CMK (cell line): ENCODE measurements around the gene UBR3.

Experiments used
- DNase-seq: peaks from one replicate; pipeline ENCODE4 v3.0.0-alpha.2; 2010; ENCODE audit warnings: low read depth

UBR3 gene

DNA sequence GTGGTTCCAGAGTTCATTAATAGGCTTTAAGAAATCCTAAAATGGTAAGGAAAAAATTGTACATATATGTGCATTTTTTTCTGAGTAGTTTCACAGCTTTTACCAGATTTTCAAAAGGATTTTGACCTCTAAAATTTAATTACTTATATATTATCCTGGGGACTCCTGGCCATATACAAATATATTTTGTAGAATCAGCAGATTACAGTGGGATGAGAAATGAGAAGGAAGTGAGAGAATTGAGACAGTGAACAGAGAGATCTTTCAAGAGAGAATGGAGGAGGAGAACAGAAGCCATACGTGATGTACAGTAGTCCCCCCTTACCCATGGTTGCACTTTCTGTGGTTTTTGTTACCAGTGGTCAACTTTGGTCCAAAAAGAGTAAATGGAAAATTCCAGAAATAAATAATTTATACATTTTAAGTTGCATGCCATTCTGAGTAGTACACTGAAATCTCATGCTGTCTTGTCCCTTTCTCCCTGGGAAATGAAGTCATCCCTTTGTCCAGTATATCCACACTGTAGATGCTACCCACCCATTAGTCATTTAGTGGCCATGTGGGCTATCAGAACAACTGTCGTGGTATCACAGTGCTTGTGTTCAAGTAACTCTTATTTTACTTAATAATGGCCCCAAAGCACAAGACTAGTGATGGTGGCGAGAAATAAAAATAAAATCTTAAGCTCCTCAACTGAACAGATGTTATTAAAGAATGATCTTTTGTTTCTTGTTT, 220.2 kb downstream of the UBR3 start:
- DNase-seq, result no peak

GRCh38 chr2:170052151-170052550, 224.9 kb downstream of the UBR3 start:
- DNase-seq, result peak; percentile 35

GRCh38 chr2:170054997-170055396, 227.7 kb downstream of the UBR3 start:
- no peak for DNase-seq

DNA sequence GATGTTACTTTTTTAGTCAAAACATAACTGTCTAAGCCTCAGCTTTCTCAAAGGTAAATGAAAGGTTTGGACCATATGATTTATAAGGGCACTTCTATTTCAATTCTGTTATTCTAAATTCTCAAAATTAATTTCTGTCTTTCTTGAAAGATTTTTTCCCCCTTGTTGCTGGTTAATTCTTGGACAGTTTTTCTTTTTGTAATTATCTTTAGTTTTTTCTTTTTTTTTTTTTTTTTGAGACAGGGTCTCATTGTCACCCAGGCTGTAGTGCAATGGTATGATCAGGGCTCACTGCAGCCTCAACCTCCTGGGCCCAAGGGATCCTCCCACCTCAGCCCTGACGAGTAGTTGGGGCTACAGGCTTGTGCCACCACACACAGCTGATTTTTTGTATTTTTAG, 229.6 kb downstream of the UBR3 start:
- DNase-seq, result no peak

DNA sequence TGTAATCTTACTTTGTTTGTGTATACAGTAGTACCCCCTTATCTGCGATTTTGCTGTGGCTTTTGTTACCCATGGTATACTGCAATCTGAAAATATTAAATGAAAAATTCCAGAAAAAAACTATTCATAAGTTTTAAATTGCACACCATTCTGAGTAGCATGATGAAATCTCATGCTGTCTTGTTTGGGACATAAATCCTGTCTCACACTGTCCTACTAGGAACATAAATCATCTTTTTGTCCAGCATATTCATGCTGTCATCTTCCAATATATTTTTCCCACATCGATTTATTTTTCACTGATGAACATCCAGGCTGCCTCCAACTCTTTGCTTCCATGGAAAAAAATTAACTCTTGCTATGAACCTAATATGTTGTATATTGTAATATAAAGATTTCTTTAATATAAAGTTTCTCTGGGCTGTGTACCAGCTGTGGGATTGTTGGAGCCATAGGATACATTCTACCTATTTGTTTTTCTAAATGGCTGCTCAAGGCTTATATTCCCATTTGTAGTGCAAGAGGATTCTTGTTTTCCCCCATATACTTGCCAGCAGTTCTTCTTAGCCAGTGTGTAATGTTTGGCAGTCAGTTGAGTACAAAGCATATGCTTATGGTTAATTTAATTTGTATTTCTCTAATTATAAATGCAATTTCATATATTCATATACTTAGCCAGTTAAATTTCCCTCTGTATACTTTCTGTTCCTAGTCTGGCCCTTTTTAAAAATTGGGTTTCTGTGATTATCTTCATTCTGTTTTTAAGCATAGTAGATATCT, 236.4 kb downstream of the UBR3 start:
- DNase-seq, result no peak

DNA sequence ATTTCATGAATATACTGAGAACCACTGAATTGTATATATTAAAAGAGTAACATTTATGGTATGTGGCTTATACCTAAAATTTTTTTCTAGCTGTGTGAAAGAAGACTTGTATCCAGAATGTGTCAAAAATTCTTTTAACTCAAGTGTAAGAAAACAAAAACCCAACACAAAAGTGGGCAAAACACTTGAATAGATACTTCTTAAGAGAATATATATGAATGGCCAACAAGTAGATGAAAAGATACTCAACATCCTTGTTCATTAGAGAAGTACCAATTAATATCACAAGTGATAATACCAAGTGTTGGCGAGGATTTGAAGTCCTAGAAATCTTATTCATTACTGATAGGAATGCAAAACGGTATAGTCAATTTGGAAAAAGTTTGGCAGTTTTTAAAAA, 243.5 kb downstream of the UBR3 start:
- DNase-seq, result no peak

DNA sequence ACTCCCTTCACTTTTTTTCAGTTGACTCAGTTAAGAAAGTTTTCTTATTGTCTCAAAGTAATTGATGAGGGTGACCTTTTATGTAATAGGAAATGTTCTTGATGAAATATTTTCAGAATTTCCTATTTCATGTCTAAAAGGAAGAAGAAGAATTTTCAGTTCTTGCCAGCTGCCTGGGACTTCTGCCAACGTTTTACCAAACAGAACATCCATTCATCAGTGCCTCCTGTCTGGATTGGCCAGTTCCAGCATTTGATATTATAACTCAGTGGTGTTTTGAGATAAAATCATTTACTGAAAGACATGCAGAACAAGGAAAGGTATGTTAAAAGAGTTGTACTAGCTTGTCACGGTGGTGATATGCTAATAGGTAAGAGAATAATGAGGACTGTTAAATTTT, 246.0 kb downstream of the UBR3 start:
- no peak for DNase-seq

DNA sequence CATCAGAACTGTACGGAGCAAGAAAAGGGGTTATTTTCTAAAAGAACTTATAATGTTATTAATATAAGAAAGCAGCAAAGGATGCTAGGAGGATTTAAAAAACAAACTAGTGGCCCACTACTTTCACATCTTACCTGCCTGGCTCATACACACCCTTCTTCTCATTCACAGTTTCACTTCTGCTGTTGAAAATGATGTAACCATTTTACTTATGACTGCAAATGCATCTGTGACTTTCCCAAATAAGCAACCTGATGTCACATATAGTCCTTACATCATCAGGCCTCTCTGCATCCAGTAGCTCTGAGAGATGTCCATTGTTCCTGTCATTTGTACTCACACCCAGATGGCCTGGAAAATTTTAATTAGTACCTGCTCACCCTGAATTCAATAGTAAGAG, 248.9 kb downstream of the UBR3 start:
- no peak for DNase-seq

- no peak for DNase-seq
Observed at GRCh38 chr2:170077830-170078569, 250.7 kb downstream of the UBR3 start.

DNA sequence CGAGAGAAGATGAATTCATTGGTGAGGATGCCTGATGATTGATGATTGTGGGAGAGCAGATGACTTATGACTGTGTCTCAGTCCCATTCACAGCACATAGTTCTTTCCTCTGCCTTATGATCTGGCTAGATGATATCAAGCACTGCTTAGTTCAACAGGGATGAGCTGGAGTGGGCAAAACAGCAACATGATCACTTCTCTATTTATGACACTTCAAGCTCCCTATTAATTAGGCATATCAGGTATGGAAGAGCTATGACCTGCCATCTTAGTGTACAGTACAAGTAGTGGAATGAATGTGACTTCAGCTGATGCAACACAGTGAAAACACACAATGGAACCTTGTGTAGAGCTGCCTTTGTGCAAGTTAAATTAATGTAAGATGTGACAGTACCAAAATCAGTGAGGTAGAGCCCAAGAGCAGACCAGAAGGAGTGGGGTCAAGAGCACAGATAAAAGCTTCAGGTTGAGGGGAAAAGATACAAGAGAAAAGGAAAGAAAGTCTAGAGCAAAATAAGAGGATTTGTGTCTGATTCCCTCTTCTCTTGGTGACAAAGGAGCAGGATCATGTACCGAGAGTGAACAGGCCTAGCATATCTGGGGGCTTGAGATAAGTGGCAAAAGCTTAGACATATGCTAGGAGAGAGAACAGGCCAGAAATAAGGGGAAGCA, 257.7 kb downstream of the UBR3 start:
- DNase-seq, result peak; percentile 24

DNA sequence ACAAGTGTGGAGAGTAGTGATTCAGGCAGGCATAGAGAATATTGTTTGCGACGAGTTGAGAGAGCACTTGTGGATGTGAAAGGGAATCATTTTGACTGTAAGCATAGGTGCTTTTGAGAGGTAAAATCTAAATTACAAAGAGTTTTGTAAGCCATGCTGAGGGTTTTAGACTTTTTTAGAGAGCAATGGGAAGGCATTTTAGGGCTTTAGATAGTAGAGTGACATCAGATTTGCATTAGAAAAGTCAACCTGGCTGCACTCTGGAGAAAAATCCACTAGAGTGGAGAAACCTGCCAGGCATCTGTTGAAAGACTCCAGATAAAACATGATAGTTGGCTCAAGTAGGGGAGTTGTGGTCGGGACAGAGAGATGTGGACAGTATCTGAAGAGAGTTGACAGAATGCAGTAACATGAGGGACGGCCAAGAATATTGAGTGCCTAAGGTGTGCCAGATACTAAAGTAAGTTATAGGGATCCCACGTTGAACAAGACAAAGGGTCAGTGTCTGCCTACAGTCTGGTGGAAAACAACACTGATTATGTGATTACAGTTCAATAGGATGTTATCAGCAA, 258.9 kb downstream of the UBR3 start:
- DNase-seq, result no peak

DNA sequence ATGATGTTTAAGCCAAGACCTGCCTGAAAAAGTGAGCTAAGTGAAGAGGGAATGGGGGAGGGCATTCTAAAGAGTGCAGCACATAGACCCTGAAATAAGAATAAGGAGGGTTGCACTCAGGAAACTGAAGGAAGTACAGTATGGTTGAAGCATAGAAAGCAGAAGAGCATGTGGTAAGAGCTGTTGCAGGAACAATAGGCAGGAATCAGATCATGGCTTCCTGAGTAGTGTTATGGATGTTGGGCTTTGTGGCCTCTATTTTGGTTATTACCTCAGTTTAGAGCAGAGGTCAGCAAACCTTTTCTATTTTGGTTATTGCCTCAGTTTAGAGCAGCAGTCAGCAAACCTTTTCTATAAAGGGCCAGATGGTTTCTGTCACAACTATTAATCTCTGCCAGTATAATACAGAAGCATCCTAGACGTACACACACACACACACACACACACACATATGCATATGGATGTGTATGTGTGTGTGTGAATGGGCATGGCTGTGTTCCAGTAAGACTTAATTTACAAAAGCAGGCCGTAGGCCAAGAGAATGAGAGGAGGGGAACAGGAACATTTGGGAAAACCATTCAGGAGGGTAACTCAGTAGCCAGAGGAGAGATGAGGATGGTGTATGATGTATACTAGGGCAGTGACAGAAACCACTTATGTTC, 259.6 kb downstream of the UBR3 start:
- DNase-seq, result no peak

GRCh38 chr2:170087413-170087793, 260.1 kb downstream of the UBR3 start:
- DNase-seq, result no peak

DNA sequence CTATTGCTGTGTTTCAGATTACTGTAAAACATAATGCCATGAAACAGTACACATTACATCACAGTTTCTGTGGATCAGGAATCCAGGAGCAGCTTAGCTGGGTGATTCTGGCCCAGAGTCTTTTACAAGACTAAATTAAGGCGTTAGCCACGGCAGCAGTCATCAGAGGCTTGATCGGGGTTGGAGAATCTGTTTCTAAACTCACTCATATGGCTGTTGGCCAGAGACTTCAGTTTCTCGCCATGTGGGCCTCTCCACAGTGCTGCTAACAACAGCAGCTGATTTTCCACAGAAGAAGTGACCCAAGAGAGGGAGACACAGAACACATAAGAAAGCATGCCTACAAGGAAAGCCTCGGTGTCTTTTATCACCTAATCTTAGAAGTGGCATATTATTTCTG, 261.5 kb downstream of the UBR3 start:
- no peak for DNase-seq

DNA sequence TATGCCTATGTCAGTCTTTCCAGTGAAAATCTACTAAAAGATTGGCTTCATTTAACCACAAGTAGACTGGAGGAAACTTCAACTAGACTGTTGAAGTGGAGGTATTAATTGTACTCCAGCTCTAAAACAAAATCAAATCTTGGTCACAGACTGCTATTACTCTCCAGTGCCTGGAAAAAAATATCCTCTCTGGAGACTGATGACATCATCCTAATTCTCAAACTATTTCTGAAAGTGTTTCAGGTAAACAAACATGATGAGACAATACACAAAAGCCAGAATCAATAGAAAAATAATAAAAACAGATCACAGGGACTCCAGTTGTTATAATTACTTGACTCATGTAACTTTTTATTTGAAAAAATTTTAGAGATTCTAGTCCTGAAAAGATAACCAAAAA, 263.0 kb downstream of the UBR3 start:
- no peak for DNase-seq

- DNase-seq, result no peak
Observed at GRCh38 chr2:170091436-170091835, 264.2 kb downstream of the UBR3 start.

GRCh38 chr2:170092436-170093060, 265.3 kb downstream of the UBR3 start:
- no peak for DNase-seq

DNA sequence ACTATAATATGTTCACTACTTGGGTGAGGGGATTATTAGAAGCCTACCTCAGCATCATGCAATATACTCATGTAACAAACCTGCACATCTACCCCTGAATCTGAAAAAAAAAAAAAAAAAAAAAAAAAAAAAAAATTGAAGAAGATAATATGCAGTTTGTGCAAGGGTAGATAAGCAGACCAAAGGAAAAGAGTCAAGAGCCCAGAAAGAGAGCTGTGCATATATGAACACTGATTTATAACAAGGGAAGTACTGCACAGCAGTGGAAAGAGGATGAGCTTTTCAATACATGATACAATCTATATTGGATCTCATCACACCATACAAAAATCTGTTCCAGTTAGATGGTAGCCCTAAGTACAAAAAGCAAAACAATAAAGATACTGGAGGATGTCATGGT, 268.1 kb downstream of the UBR3 start:
- no peak for DNase-seq

- no peak for DNase-seq
Observed at GRCh38 chr2:170098626-170099312, 271.5 kb downstream of the UBR3 start.

GRCh38 chr2:170101789-170102188, 274.5 kb downstream of the UBR3 start:
- peak; percentile 38 for DNase-seq
